BLaER1 treated with 17β-estradiol and CSF1 and Interleukin-3, amounts not matched to agents 10 nM and 100 nM (cell line): Measurements from ENCODE around the gene IQCM.

ENCODE experiments used
- H3K27ac ChIP-seq, 11 experiments: shearing (Covaris generic); formaldehyde crosslinking; 2 replicates each; pipeline ENCODE4 v1.8.1; 2022
- H3K27me3 ChIP-seq, 11 experiments: shearing (Covaris generic); formaldehyde crosslinking; 2 replicates each; pipeline ENCODE4 v1.8.1; 2022
- H3K36me3 ChIP-seq, 11 experiments: shearing (Covaris generic); formaldehyde crosslinking; 2 replicates each; pipeline ENCODE4 v1.8.1; 2022
- H3K4me1 ChIP-seq, 10 experiments: shearing (Covaris generic); formaldehyde crosslinking; 2 replicates each; pipeline ENCODE4 v1.8.1; 2022
- H3K4me2 ChIP-seq, 11 experiments: shearing (Covaris generic); formaldehyde crosslinking; 2 replicates each; pipeline ENCODE4 v1.8.1; 2022
- H3K4me3 ChIP-seq, 10 experiments: shearing (Covaris generic); formaldehyde crosslinking; 2 replicates each; pipeline ENCODE4 v1.8.1; 2022
- H3K9ac ChIP-seq, 11 experiments: shearing (Covaris generic); formaldehyde crosslinking; 2 replicates each; pipeline ENCODE4 v1.8.1; 2022
- H3K9me3 ChIP-seq, 11 experiments: shearing (Covaris generic); formaldehyde crosslinking; replicated peaks in 1 of 11; 2 replicates each; pipeline ENCODE4 v1.8.1; 2022
- H4K20me1 ChIP-seq, 11 experiments: shearing (Covaris generic); formaldehyde crosslinking; 2 replicates each; pipeline ENCODE4 v1.8.1; 2022
- Cebpa-rat ChIP-seq, 11 experiments: shearing (Covaris generic); IDR thresholded peaks; 2 replicates each; pipeline ENCODE4 v1.8.1; 2022

Gene IQCM

DNA sequence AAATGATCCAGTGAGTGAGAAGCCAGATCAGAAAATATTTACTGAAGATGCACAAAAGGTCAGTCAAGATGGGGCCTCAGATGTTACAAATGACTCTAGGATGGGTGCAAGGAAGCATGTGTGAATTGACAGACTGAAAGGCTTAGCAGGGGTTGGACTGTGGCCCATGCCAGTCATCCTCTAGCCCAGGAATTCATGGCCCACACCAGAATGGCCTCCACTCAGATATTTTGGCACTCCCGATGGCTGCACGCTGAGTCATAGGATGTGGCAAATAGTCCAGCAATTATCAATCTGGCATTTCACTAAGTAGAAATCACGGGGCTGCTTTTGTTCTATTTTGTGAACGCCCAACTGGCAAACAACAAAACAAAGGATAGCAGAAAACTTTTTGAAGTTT, 406.5 kb downstream of the IQCM start:
- TF ChIP-seq Cebpa-rat (IDR thresholded peaks at IDR 0.05): no peak
- Histone ChIP-seq H3K4me1 (no peaks in the 10 kb centered on the region), H3K27ac (no peak overlapping the region), H3K4me3 (no peak overlapping the region), H3K9me3 (peaks cover 0 to 11% (median 7%) of the 10 kb centered on the region in 11 experiments; a peak in 10 of 22 replicates), H4K20me1 (no peaks in the 10 kb centered on the region), H3K4me2 (no peak overlapping the region), H3K27me3 (no peaks in the 10 kb centered on the region), H3K9ac (no peak overlapping the region), H3K36me3 (no peaks in the 10 kb centered on the region)

DNA sequence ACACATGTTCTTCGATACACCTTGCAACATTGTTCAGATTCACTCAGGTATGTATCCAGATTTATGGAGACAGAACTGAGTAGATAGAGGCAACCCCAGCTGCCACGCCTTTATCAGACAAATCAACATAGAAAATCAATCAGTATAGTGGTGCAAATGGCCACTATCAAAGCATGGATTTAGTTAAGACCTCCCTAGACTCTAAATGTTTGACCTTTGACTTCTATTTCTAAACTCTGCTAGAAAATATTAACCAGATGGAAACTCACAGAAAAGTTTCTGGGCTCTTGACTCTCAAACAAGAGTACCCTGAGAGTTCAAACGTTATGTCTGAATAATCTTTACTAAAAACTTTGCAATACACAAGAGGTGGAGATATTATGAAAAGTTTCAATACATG, 411.5 kb downstream of the IQCM start:
- no peaks in the 10 kb centered on the region for H4K20me1 ChIP-seq
- H3K9me3 ChIP-seq: peaks cover 0 to 11% (median 7%) of the 10 kb centered on the region in 11 experiments; a peak in 10 of 22 replicates
- no peak overlapping the region for H3K4me2 ChIP-seq
- H3K36me3 ChIP-seq: no peaks in the 10 kb centered on the region
- no peak overlapping the region for H3K9ac ChIP-seq
- no peaks in the 10 kb centered on the region for H3K27me3 ChIP-seq
- no peaks in the 10 kb centered on the region for H3K4me1 ChIP-seq
- H3K27ac ChIP-seq: no peak overlapping the region
- H3K4me3 ChIP-seq: no peak overlapping the region
- TF ChIP-seq Cebpa-rat (IDR thresholded peaks at IDR 0.05): no peak

DNA sequence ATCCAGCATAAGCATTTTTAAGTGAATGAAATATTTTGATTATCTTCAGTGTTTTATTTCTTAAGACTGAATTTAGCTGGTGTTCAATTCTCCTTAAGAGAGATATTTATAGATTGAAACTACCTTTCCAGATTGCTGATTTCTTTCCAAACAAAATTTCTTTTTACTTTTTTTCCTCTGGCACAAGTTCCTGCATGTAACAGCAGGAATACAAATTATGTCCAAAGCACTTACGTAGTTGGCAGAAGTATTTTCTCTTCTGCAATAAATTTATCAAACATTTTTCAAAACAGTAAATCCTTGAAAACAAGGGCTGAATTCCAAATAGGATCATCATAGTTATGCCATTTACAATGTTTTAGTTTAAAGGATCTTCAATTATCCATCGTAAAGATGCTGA, 412.6 kb downstream of the IQCM start:
- TF ChIP-seq Cebpa-rat (IDR thresholded peaks at IDR 0.05): no peak
- H4K20me1 ChIP-seq: no peaks in the 10 kb centered on the region
- no peak overlapping the region for H3K4me2 ChIP-seq
- H3K27ac ChIP-seq: no peak overlapping the region
- no peak overlapping the region for H3K9ac ChIP-seq
- peaks cover 0 to 11% (median 7%) of the 10 kb centered on the region in 11 experiments; a peak in 10 of 22 replicates for H3K9me3 ChIP-seq
- H3K4me3 ChIP-seq: no peak overlapping the region
- H3K4me1 ChIP-seq: no peaks in the 10 kb centered on the region
- no peaks in the 10 kb centered on the region for H3K27me3 ChIP-seq
- H3K36me3 ChIP-seq: no peaks in the 10 kb centered on the region

DNA sequence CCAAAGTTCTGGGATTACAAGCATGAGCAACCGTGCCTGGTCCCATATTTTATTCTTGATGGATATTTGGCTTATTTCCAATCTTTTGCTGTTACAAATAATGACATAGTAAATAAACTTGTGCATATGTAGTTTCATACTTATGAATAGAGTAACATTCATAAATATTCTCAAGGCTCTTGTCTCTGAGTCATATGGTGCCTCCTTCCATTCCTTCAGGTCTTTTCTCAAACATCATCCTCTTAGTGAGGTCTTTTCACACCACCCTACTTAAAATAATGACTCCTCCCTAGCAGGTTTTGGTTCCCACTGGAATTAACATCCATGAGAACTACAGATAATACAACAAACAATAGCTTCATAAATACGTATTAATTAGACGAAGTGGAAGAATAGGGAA, 416.6 kb downstream of the IQCM start:
- no peak for TF ChIP-seq Cebpa-rat (IDR thresholded peaks at IDR 0.05)
- Histone ChIP-seq H3K36me3 (no peaks in the 10 kb centered on the region), H3K4me1 (peaks cover 0 to 6% (median 0%) of the 10 kb centered on the region in 10 experiments; a peak in 3 of 20 replicates), H3K9ac (no peak overlapping the region), H3K27ac (no peak overlapping the region), H3K9me3 (peaks cover 0 to 13% (median 6%) of the 10 kb centered on the region in 11 experiments; a peak in 14 of 22 replicates), H3K4me2 (no peak overlapping the region), H4K20me1 (no peaks in the 10 kb centered on the region), H3K4me3 (no peak overlapping the region), H3K27me3 (no peaks in the 10 kb centered on the region)

DNA sequence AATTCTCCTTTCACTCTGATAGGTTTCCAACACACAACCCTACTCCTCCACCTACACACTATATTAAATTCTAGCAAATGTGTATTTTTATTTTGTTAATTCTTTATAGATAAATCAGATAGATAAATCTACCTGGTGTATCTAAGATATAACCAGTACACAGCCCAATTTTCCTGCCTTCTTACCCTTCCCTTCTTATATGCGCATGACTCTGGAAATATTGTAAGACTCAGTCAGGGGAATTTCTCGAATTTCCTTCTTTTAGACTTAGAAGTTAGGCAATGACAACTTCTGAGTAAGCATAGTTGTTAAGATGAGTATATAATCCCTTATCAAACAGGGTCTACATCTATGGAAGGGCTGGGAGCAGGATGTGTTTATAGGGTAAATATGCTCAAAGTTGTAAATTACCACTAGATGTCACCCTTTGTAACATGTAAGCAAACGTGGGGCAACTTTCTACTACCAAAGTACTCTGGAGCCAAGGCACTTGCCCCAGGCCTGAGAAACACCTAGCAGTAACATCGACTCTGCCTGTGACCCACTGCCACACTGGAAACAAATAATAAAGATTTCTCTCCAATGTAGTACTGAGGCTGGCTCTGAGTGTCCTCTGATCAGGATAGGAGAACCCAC, 444.7 kb downstream of the IQCM start:
- Histone ChIP-seq H3K9me3 (no peaks in the 10 kb centered on the region), H3K27me3 (no peaks in the 10 kb centered on the region), H3K36me3 (no peaks in the 10 kb centered on the region), H3K4me1 (no peaks in the 10 kb centered on the region; a peak in 1 of 20 replicates), H3K4me2 (no peak overlapping the region), H3K9ac (no peak overlapping the region), H3K4me3 (no peak overlapping the region), H4K20me1 (no peaks in the 10 kb centered on the region), H3K27ac (no peak overlapping the region)
- no peak for TF ChIP-seq Cebpa-rat (IDR thresholded peaks at IDR 0.05)

DNA sequence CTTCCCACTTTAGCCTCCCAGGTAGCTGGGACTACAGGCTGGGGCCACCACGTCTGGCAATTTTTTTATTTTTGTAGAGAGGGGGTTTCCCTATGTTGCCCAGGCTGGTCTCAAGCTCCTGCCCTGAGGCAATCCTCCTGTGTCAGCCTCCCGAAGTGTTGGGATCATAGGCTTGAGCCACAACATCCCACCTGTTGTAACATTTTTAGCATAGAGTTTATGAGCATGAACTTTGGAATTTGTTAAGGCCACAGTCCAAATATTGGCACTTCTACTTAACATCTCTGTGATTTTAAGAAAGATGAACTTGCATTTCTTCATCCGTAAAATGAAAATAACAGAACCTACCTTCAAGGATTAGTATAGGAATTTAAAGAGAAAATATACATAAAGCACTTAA, 445.6 kb downstream of the IQCM start:
- no peak overlapping the region for H3K4me2 ChIP-seq
- H3K27me3 ChIP-seq: no peaks in the 10 kb centered on the region
- no peaks in the 10 kb centered on the region for H4K20me1 ChIP-seq
- H3K4me1 ChIP-seq: no peaks in the 10 kb centered on the region; a peak in 1 of 20 replicates
- no peak overlapping the region for H3K27ac ChIP-seq
- no peaks in the 10 kb centered on the region for H3K9me3 ChIP-seq
- H3K4me3 ChIP-seq: no peak overlapping the region
- H3K9ac ChIP-seq: 0 out of 22 replicates have a peak overlapping the region, but pooled peaks of 1 of the 11 experiments have one; percentile 0
- TF ChIP-seq Cebpa-rat (IDR thresholded peaks at IDR 0.05): no peak
- no peaks in the 10 kb centered on the region for H3K36me3 ChIP-seq

DNA sequence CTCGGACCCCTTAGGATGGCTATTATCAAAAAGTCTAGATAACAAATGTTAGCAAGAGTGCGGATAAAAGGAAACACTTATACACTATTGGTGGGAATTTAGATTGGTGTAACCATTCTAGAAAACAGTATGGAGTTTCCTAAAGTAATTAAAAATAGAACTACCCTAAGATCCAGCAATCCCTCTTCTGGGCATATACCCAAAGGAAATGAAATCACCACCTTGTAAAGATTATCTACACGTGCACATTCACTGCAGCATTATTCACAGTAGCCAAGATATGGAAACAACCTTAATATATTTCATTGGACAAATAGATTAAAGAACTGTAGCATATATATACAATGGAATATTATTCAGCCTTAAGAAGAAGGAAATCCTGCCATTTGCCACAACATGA, 462.4 kb downstream of the IQCM start:
- Histone ChIP-seq H3K4me2 (no peak overlapping the region), H3K27me3 (no peaks in the 10 kb centered on the region), H3K9me3 (peaks cover 0 to 13% (median 5%) of the 10 kb centered on the region in 11 experiments; a peak in 10 of 22 replicates), H3K4me3 (no peak overlapping the region), H3K36me3 (no peaks in the 10 kb centered on the region), H4K20me1 (no peaks in the 10 kb centered on the region), H3K27ac (no peak overlapping the region), H3K4me1 (peaks cover 0 to 15% (median 7%) of the 10 kb centered on the region in 10 experiments; a peak in 9 of 20 replicates), H3K9ac (no peak overlapping the region)
- no peak for TF ChIP-seq Cebpa-rat (IDR thresholded peaks at IDR 0.05)

DNA sequence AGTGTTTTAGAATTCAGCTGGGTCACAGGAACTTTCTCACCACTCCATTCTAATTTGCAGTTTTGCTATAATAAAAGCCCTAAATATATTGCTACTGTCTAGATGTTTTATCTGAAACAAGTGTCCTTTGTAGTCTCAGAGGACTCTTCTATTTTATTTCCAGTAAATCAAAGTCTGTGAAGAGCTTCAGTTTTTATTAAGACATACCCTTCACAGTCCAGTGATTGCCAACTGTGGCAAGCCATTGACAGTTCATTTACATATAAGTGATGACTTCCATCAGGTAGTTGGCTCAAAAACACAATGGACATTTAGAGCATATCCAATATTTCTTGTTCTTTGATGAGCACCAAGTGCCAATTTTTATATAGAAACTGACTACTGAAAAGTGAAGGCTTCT, 466.1 kb downstream of the IQCM start:
- no peaks in the 10 kb centered on the region for H4K20me1 ChIP-seq
- no peak overlapping the region for H3K4me3 ChIP-seq
- peaks cover 0 to 13% (median 5%) of the 10 kb centered on the region in 11 experiments; a peak in 10 of 22 replicates for H3K9me3 ChIP-seq
- H3K4me1 ChIP-seq: peaks cover 0 to 20% (median 9%) of the 10 kb centered on the region in 10 experiments; a peak in 13 of 20 replicates
- no peaks in the 10 kb centered on the region for H3K27me3 ChIP-seq
- TF ChIP-seq Cebpa-rat (IDR thresholded peaks at IDR 0.05): no peak
- peak overlapping the region in 5 of 11 experiments; percentile 8 to 50 (median 35); a peak in 10 of 22 replicates for H3K4me2 ChIP-seq
- H3K9ac ChIP-seq: no peak overlapping the region
- H3K27ac ChIP-seq: no peak overlapping the region
- no peaks in the 10 kb centered on the region for H3K36me3 ChIP-seq

DNA sequence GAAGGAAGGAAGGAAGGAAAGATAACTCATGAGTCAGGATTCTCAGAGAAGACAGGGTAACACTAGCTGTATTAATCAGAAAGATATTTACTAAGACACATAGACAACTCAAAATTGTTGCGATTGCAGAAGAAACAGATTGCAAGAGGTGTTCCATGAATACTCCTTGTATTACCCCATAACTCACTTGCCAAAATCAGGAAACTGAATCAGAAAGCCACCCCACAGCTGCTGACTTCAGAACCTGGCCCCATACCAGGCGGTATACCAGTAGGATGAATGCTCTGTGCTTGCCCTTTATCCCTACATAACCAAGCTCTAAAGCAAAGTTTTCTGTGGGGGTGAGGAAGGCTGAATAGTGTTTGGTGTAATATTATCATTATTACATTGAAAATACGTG, 468.5 kb downstream of the IQCM start:
- H3K9ac ChIP-seq: no peak overlapping the region
- no peak for TF ChIP-seq Cebpa-rat (IDR thresholded peaks at IDR 0.05)
- no peak overlapping the region for H3K27ac ChIP-seq
- H3K4me1 ChIP-seq: peaks cover 0 to 25% (median 12%) of the 10 kb centered on the region in 10 experiments; a peak in 13 of 20 replicates
- no peak overlapping the region for H3K4me2 ChIP-seq
- no peaks in the 10 kb centered on the region for H3K36me3 ChIP-seq
- no peaks in the 10 kb centered on the region for H3K27me3 ChIP-seq
- H3K9me3 ChIP-seq: no peaks in the 10 kb centered on the region; a peak in 2 of 22 replicates
- H4K20me1 ChIP-seq: no peaks in the 10 kb centered on the region
- H3K4me3 ChIP-seq: no peak overlapping the region

DNA sequence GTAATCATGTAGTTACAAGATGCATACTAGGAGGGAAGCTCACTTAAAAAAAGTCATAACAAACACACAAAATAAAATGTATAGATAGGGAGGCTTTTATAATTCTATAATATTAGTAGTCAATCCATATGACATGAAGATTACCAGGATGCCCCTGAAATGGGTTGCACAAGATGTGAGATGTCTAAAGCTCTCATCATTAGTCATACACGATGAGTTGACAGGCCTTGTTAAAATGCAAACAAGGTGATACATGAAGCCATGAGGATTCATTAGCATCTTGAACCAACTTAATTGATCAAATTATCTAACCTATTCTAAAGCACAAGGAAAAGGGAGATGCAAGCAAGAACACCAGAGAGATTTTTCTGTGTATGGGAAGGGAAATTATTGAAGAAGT, 470.2 kb downstream of the IQCM start:
- H3K4me3 ChIP-seq: no peak overlapping the region
- no peak overlapping the region for H3K9ac ChIP-seq
- H3K27ac ChIP-seq: no peak overlapping the region
- TF ChIP-seq Cebpa-rat (IDR thresholded peaks at IDR 0.05): no peak
- H3K27me3 ChIP-seq: no peaks in the 10 kb centered on the region
- H3K9me3 ChIP-seq: peaks cover 0 to 5% (median 0%) of the 10 kb centered on the region in 11 experiments; a peak in 3 of 22 replicates
- H3K4me2 ChIP-seq: no peak overlapping the region
- H3K4me1 ChIP-seq: peaks cover 0 to 25% (median 12%) of the 10 kb centered on the region in 10 experiments; a peak in 13 of 20 replicates
- H4K20me1 ChIP-seq: no peaks in the 10 kb centered on the region
- no peaks in the 10 kb centered on the region for H3K36me3 ChIP-seq
